ENCODE data around the gene ATP10A.

Gene ATP10A

DNA sequence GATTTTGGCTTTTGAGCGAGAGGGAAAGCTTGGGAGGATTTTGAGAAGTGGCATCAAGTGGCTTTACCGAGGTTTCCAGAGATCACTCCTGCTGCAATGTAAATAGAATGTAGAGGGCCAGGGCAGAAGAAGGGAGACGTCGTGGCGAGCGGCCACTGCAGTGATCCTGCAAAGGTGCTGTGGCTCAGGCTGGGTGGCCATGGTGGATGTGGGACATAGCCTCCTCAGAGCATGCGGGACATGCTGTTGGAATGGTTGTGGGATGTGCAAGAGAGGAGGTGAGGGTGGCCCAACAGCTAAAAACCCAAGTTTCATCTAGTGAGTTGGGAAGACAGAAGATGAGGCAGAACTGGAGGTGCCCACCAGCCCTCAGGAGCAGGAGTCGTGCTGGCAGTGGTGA lies 3.1 kb upstream of the ATP10A start:
- Mint-ChIP-seq H3K9me3 (no peaks in the 10 kb centered on the region), H3K27me3 (ENCODE audit: low read depth) (peaks cover 70% of the 10 kb centered on the region), H3K27ac (no peak overlapping the region), H3K4me3 (no peak overlapping the region), H3K36me3 (ENCODE audit: low read depth) (no peaks in the 10 kb centered on the region), H3K4me1 (peaks cover 10% of the 10 kb centered on the region)
- TF ChIP-seq, protein P1, sequence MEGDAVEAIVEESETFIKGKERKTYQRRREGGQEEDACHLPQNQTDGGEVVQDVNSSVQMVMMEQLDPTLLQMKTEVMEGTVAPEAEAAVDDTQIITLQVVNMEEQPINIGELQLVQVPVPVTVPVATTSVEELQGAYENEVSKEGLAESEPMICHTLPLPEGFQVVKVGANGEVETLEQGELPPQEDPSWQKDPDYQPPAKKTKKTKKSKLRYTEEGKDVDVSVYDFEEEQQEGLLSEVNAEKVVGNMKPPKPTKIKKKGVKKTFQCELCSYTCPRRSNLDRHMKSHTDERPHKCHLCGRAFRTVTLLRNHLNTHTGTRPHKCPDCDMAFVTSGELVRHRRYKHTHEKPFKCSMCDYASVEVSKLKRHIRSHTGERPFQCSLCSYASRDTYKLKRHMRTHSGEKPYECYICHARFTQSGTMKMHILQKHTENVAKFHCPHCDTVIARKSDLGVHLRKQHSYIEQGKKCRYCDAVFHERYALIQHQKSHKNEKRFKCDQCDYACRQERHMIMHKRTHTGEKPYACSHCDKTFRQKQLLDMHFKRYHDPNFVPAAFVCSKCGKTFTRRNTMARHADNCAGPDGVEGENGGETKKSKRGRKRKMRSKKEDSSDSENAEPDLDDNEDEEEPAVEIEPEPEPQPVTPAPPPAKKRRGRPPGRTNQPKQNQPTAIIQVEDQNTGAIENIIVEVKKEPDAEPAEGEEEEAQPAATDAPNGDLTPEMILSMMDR (IDR thresholded peaks at IDR 0.05; ENCODE audit: unreplicated experiment in 3 of 3), result no peak

DNA sequence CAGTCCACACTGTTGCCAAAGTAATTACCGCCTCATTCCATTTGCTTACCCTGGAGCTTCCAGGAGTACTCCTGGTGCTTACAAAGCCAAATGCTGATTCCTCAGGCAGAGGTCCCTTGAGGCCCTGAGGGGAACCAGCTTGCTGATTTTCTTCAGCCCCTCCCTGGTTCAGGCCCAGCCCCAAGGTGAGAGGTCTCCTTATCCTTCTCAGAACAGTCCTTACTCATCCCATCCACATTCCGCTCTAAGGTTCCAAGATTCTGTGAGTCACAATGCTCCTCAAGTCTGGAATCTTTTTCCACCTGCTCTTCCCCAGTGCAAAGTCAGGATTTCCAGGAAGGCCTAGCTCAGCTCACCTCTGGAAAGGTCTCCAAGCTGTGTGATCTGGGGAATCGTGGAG lies 1.8 kb upstream of the ATP10A start:
- H3K27me3 Mint-ChIP-seq (ENCODE audit: low read depth), result peaks cover 82% of the 10 kb centered on the region
- no peaks in the 10 kb centered on the region for H3K9me3 Mint-ChIP-seq
- no peak overlapping the region for H3K27ac Mint-ChIP-seq
- H3K4me3 Mint-ChIP-seq, result peak overlapping the region; percentile 59 to 73 (median 71)
- TF ChIP-seq, protein P1 (IDR thresholded peaks at IDR 0.05; ENCODE audit: unreplicated experiment in 3 of 3), result no peak
- no peaks in the 10 kb centered on the region for H3K36me3 Mint-ChIP-seq (ENCODE audit: low read depth)
- H3K4me1 Mint-ChIP-seq, result peaks cover 23% of the 10 kb centered on the region

DNA sequence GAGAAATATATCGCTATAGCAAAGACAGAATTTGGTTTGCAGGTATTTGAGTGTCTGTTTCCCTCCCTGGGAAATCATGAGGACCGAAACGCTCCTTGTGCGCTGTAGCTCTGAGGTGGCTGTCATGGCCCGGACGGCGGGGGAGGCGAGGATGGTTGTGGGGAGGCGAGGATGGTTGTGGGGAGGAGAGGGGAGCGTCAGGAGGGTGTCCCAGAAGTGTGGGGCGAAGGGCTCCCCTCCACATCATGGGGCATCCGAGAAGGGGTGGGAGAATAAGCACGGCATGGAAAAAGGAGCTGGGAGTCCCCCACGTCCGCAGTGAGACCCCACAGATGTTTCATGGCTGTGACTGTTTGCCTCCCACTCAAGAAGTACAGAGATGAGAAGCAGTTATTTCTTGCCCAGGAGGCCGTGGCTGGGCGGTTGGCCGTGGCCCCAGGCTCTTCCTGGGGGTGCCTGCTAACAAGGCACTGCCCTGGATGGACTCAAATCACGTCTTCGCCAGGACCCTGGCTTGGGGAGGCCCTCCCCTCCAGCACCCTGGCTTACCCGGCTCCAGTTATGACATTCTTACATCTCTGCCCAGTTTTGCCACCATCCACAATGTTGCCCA lies 947 bp upstream of the ATP10A start:
- H3K27ac Mint-ChIP-seq, result peak overlapping the region in 1 of 3 experiments; percentile 20
- peak overlapping the region; percentile 78 to 89 (median 87) for H3K4me3 Mint-ChIP-seq
- TF ChIP-seq, protein P1 (IDR thresholded peaks at IDR 0.05; ENCODE audit: unreplicated experiment in 3 of 3), result no peak
- no peaks in the 10 kb centered on the region for H3K36me3 Mint-ChIP-seq (ENCODE audit: low read depth)
- peaks cover 81% of the 10 kb centered on the region for H3K27me3 Mint-ChIP-seq (ENCODE audit: low read depth)
- no peaks in the 10 kb centered on the region for H3K9me3 Mint-ChIP-seq
- H3K4me1 Mint-ChIP-seq, result peaks cover 26% of the 10 kb centered on the region

DNA sequence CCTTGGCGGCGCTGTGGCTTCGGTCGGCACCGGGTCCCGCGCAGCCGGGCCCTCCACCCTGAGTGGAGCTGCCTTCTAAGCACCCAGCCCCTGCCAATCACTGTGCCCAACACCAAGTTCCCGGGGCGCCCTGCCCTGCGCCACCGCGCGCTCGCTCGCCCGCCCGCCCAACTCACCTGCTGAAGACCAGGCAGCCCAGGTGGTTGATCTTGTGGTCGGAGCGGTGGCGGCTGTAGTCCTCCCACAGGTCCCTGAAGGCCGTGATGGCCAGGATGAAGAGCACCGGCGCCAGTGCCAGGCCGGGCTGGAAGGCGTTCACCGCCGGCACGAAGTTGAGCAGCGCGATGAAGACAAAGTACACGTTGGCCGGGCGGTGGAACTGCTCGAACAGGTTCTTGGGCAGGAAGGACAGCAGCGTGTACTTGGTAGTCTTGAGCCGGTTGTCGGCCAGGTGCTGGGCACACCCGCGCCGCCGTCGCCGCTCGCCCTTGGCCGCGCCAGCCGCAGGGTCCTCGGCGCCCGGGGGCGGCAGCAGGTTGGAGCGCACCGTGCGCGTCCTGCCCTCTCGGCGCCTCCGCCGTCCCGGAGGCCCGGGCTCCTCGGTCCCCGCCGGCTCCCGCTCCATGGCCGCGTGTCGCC lies 536 bp downstream of the ATP10A start:
- Mint-ChIP-seq H3K4me1 (peaks cover 26% of the 10 kb centered on the region), H3K27me3 (ENCODE audit: low read depth) (peaks cover 83% of the 10 kb centered on the region), H3K9me3 (no peaks in the 10 kb centered on the region), H3K4me3 (peak overlapping the region; percentile 80 to 81 (median 80)), H3K27ac (no peak overlapping the region), H3K36me3 (ENCODE audit: low read depth) (no peaks in the 10 kb centered on the region)
- TF ChIP-seq, protein P1 (IDR thresholded peaks at IDR 0.05; ENCODE audit: unreplicated experiment in 3 of 3), result no peak

DNA sequence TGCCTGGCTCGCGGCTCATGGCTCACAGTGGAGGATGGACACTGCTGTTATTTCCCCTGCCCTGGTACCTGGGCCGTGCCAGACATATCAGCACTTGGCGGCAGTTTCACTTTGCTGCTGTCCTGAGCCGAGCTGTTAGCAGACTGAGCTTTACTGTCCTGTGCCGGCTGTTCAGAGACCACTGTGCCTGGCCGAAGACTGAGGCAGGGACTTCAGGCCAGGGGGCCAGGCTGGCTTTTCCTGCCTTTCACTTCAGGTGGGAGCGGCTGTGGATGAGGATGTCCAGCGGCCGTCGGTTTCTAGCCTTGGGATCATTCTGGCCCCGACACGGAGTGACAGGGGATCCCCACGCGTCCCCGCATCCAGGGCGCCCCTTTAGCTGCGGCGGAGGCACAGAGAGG lies 1.1 kb downstream of the ATP10A start:
- peaks cover 26% of the 10 kb centered on the region for H3K4me1 Mint-ChIP-seq
- H3K4me3 Mint-ChIP-seq, result peak overlapping the region; percentile 80 to 83 (median 80)
- H3K36me3 Mint-ChIP-seq (ENCODE audit: low read depth), result no peaks in the 10 kb centered on the region
- H3K27me3 Mint-ChIP-seq (ENCODE audit: low read depth), result peaks cover 83% of the 10 kb centered on the region
- TF ChIP-seq, protein P1 (IDR thresholded peaks at IDR 0.05; ENCODE audit: unreplicated experiment in 3 of 3), result no peak
- no peaks in the 10 kb centered on the region for H3K9me3 Mint-ChIP-seq
- H3K27ac Mint-ChIP-seq, result no peak overlapping the region

Data from nephron (organoid).